Peyer's patch (tissue), 4 donors: ENCODE measurements around the gene ROBO1.

Source experiments
- CTCF ChIP-seq, 6 experiments: fragments of 450-650 bp in 4 of 6; fragments of 200-600 bp in 2 of 6; sonication (generic) in 1 of 6; IDR thresholded peaks; one replicate each; pipeline ENCODE4 v1.5.1; 2017 to 2019; ENCODE audit warnings: antibody characterized with exemption in 6 of 6, mild to moderate bottlenecking in 3 of 6, moderate library complexity in 1 of 6
- POLR2A ChIP-seq, 2 donors: fragments of 450-650 bp; IDR thresholded peaks; one replicate each; pipeline ENCODE4 v1.5.1; 2017; ENCODE audit warnings: antibody characterized with exemption in 2 of 2, mild to moderate bottlenecking in 2 of 2, moderate library complexity in 2 of 2

- TF ChIP-seq CTCF (IDR thresholded peaks at IDR 0.05) (no peak), POLR2A (IDR thresholded peaks at IDR 0.05) (no peak)
Measured at GRCh38 chr3:79257791-79258190, 510.0 kb downstream of the ROBO1 start.
